ENCODE data around the gene TRIM34. TPM values are rescaled to one million over a fixed set of nuclear protein-coding genes. Genes with fewer than 3 reads are reported as not detected.

The TRIM34 gene
- total and polyA plus RNA-seq, 2 of the 8 experiments (the other 6 are each of a cell fraction or from before 2014, with no cell fraction given), result 0.76 to 5.8 TPM

- TF ChIP-seq, protein P1, sequence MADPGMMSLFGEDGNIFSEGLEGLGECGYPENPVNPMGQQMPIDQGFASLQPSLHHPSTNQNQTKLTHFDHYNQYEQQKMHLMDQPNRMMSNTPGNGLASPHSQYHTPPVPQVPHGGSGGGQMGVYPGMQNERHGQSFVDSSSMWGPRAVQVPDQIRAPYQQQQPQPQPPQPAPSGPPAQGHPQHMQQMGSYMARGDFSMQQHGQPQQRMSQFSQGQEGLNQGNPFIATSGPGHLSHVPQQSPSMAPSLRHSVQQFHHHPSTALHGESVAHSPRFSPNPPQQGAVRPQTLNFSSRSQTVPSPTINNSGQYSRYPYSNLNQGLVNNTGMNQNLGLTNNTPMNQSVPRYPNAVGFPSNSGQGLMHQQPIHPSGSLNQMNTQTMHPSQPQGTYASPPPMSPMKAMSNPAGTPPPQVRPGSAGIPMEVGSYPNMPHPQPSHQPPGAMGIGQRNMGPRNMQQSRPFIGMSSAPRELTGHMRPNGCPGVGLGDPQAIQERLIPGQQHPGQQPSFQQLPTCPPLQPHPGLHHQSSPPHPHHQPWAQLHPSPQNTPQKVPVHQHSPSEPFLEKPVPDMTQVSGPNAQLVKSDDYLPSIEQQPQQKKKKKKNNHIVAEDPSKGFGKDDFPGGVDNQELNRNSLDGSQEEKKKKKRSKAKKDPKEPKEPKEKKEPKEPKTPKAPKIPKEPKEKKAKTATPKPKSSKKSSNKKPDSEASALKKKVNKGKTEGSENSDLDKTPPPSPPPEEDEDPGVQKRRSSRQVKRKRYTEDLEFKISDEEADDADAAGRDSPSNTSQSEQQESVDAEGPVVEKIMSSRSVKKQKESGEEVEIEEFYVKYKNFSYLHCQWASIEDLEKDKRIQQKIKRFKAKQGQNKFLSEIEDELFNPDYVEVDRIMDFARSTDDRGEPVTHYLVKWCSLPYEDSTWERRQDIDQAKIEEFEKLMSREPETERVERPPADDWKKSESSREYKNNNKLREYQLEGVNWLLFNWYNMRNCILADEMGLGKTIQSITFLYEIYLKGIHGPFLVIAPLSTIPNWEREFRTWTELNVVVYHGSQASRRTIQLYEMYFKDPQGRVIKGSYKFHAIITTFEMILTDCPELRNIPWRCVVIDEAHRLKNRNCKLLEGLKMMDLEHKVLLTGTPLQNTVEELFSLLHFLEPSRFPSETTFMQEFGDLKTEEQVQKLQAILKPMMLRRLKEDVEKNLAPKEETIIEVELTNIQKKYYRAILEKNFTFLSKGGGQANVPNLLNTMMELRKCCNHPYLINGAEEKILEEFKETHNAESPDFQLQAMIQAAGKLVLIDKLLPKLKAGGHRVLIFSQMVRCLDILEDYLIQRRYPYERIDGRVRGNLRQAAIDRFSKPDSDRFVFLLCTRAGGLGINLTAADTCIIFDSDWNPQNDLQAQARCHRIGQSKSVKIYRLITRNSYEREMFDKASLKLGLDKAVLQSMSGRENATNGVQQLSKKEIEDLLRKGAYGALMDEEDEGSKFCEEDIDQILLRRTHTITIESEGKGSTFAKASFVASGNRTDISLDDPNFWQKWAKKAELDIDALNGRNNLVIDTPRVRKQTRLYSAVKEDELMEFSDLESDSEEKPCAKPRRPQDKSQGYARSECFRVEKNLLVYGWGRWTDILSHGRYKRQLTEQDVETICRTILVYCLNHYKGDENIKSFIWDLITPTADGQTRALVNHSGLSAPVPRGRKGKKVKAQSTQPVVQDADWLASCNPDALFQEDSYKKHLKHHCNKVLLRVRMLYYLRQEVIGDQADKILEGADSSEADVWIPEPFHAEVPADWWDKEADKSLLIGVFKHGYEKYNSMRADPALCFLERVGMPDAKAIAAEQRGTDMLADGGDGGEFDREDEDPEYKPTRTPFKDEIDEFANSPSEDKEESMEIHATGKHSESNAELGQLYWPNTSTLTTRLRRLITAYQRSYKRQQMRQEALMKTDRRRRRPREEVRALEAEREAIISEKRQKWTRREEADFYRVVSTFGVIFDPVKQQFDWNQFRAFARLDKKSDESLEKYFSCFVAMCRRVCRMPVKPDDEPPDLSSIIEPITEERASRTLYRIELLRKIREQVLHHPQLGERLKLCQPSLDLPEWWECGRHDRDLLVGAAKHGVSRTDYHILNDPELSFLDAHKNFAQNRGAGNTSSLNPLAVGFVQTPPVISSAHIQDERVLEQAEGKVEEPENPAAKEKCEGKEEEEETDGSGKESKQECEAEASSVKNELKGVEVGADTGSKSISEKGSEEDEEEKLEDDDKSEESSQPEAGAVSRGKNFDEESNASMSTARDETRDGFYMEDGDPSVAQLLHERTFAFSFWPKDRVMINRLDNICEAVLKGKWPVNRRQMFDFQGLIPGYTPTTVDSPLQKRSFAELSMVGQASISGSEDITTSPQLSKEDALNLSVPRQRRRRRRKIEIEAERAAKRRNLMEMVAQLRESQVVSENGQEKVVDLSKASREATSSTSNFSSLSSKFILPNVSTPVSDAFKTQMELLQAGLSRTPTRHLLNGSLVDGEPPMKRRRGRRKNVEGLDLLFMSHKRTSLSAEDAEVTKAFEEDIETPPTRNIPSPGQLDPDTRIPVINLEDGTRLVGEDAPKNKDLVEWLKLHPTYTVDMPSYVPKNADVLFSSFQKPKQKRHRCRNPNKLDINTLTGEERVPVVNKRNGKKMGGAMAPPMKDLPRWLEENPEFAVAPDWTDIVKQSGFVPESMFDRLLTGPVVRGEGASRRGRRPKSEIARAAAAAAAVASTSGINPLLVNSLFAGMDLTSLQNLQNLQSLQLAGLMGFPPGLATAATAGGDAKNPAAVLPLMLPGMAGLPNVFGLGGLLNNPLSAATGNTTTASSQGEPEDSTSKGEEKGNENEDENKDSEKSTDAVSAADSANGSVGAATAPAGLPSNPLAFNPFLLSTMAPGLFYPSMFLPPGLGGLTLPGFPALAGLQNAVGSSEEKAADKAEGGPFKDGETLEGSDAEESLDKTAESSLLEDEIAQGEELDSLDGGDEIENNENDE (IDR thresholded peaks at IDR 0.05; ENCODE audit: insufficient replicate concordance, low read length), result no peak
- TF ChIP-seq, protein P2, sequence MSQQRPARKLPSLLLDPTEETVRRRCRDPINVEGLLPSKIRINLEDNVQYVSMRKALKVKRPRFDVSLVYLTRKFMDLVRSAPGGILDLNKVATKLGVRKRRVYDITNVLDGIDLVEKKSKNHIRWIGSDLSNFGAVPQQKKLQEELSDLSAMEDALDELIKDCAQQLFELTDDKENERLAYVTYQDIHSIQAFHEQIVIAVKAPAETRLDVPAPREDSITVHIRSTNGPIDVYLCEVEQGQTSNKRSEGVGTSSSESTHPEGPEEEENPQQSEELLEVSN (IDR thresholded peaks at IDR 0.05), result no peak
- no peak for TF ChIP-seq CHD2 (IDR thresholded peaks at IDR 0.05; ENCODE audit: low read length)
- TF ChIP-seq USF2 (IDR thresholded peaks at IDR 0.05; ENCODE audit: low read length), result no peak
- TF ChIP-seq NANOG (IDR thresholded peaks at IDR 0.05; ENCODE audit: insufficient read depth, low read depth, low read length, poor library complexity, severe bottlenecking), result no peak
- TF ChIP-seq GTF2F1 (IDR thresholded peaks at IDR 0.05; ENCODE audit: borderline replicate concordance, low read depth, low read length), result no peak
- no peak for TF ChIP-seq KDM5A (IDR thresholded peaks at IDR 0.05; ENCODE audit: low read length)
Measured at GRCh38 chr11:5643585-5643984, 18.8 kb downstream of the TRIM34 start (continued).
